Type B pancreatic cell (in vitro differentiated cells): ENCODE data around the gene ERVK3-1. TPM values are rescaled to one million over a fixed set of nuclear protein-coding genes. Genes with fewer than 3 reads are reported as not detected.

Source experiments
- DNase-seq: peaks from one replicate; pipeline ENCODE4 v3.0.0; 2021; ENCODE audit warnings: mixed read lengths; ENCODE audit not compliant: unreplicated experiment; ENCODE audit errors: extremely low spot score
- H3K27ac Mint-ChIP-seq: 2 replicates; pipeline ENCODE4 v1.8.0; 2021; ENCODE audit warnings: mild to moderate bottlenecking, mixed read lengths
- H3K27me3 Mint-ChIP-seq: 2 replicates; pipeline ENCODE4 v1.8.0; 2021; ENCODE audit warnings: mixed read lengths
- H3K36me3 Mint-ChIP-seq: 2 replicates; pipeline ENCODE4 v1.8.0; 2021; ENCODE audit warnings: mixed read lengths
- H3K4me1 Mint-ChIP-seq: one replicate; pipeline ENCODE4 v1.8.0; 2021; ENCODE audit warnings: mixed read lengths; ENCODE audit not compliant: unreplicated experiment
- H3K4me3 Mint-ChIP-seq: 2 replicates; pipeline ENCODE4 v1.8.0; 2021; ENCODE audit warnings: mild to moderate bottlenecking, mixed read lengths
- H3K9me3 Mint-ChIP-seq: 2 replicates; pipeline ENCODE4 v1.8.0; 2021; ENCODE audit warnings: mixed read lengths
- total RNA-seq: library from RNA; stranded (reverse); gene quantifications from 2 replicates; pipeline ENCODE4 v1.2.1, GENCODE V29; 2021; ENCODE audit warnings: low replicate concordance
- TF ChIP-seq, protein P1 (sequence below): fragments of 200-600 bp; sonication (generic); conservative IDR thresholded peaks from 2 replicates; pipeline ENCODE4 v1.5.0; 2021; ENCODE audit warnings: antibody characterized with exemption, mild to moderate bottlenecking

The ERVK3-1 gene
- total RNA-seq, 1 donor from 2014 or later, result 36.8 TPM

DNA sequence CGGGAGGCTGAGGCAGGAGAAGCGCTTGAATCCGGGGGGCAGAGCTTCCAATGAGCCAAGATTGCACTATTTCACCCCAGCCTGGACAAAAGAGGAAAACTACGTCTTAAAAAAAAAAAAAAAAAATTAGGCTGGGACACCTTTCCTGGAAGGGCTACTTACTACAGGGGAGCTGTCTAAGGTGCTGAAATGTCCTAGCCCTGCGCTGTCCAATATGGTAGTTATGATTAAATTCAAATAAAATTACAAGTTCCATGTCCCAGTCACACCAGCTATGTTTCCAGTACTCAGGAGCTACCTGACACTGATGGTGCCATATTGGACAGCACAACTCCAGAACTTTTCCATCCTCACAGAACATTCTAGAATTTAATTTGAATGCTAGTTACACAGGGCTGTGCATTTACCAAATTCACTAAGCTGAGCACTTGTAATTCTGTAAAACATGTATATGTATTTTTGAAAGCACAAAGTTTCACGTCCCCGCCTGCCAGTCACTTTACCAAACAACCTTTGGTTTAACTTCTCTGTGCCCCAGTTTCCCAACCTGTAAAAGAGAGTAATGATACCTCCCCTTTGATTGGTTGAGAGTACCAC lies 12.4 kb downstream of the ERVK3-1 start:
- no peak overlapping the region for H3K4me3 Mint-ChIP-seq
- H3K27ac Mint-ChIP-seq, result no peak overlapping the region
- no peaks in the 10 kb centered on the region for H3K9me3 Mint-ChIP-seq
- TF ChIP-seq, protein P1, sequence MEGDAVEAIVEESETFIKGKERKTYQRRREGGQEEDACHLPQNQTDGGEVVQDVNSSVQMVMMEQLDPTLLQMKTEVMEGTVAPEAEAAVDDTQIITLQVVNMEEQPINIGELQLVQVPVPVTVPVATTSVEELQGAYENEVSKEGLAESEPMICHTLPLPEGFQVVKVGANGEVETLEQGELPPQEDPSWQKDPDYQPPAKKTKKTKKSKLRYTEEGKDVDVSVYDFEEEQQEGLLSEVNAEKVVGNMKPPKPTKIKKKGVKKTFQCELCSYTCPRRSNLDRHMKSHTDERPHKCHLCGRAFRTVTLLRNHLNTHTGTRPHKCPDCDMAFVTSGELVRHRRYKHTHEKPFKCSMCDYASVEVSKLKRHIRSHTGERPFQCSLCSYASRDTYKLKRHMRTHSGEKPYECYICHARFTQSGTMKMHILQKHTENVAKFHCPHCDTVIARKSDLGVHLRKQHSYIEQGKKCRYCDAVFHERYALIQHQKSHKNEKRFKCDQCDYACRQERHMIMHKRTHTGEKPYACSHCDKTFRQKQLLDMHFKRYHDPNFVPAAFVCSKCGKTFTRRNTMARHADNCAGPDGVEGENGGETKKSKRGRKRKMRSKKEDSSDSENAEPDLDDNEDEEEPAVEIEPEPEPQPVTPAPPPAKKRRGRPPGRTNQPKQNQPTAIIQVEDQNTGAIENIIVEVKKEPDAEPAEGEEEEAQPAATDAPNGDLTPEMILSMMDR, result no peak
- no peaks in the 10 kb centered on the region for H3K27me3 Mint-ChIP-seq
- no peak for DNase-seq
- no peaks in the 10 kb centered on the region for H3K4me1 Mint-ChIP-seq
- H3K36me3 Mint-ChIP-seq, result peaks cover 16% of the 10 kb centered on the region

DNA sequence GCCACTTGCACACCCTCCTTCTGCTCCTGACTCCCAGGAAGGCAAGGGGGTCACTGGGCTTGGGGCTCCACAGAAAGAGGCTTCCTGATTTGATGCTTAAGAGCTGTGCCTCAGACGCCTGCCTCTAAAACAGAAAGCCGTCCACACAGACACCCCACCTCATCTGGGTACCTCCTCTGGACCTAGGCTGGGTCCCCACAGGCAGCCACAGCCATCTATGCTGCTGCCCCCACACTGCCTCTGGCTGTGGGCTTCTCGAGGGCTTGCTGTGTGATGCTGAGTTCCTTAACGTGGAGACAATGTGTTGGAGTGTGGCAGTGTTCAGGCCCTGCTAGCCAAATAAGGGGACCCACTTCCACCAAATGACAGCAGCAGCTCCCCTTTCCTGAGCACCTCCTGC lies 13.1 kb downstream of the ERVK3-1 start:
- no peaks in the 10 kb centered on the region for H3K27me3 Mint-ChIP-seq
- DNase-seq, result no peak
- TF ChIP-seq, protein P1, result no peak
- no peaks in the 10 kb centered on the region for H3K9me3 Mint-ChIP-seq
- H3K4me1 Mint-ChIP-seq, result no peaks in the 10 kb centered on the region
- no peak overlapping the region for H3K4me3 Mint-ChIP-seq
- peaks cover 11% of the 10 kb centered on the region for H3K36me3 Mint-ChIP-seq
- H3K27ac Mint-ChIP-seq, result no peak overlapping the region

DNA sequence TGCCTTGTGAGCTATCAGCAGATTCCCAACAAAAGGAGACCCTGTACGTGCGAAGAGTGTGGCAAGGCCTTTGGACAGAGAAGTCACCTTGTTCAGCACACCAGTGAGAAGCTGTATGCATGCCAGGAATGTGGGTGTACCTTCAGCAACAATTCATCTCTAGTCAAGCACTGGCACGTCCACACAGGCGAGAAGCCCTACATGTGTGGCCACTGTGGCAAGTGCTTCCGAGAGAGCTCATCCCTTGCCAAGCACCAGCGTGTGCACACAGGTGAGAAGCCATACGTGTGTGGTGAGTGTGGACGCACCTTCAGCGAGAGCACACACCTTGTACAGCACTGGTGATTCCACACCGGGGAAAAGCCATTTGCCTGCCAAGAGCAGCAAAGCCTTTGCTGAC lies 14.1 kb downstream of the ERVK3-1 start:
- Mint-ChIP-seq H3K9me3 (no peaks in the 10 kb centered on the region), H3K4me1 (no peaks in the 10 kb centered on the region), H3K27me3 (no peaks in the 10 kb centered on the region), H3K27ac (no peak overlapping the region), H3K4me3 (no peak overlapping the region), H3K36me3 (peaks cover 6% of the 10 kb centered on the region)
- TF ChIP-seq, protein P1, result no peak
- DNase-seq, result no peak

DNA sequence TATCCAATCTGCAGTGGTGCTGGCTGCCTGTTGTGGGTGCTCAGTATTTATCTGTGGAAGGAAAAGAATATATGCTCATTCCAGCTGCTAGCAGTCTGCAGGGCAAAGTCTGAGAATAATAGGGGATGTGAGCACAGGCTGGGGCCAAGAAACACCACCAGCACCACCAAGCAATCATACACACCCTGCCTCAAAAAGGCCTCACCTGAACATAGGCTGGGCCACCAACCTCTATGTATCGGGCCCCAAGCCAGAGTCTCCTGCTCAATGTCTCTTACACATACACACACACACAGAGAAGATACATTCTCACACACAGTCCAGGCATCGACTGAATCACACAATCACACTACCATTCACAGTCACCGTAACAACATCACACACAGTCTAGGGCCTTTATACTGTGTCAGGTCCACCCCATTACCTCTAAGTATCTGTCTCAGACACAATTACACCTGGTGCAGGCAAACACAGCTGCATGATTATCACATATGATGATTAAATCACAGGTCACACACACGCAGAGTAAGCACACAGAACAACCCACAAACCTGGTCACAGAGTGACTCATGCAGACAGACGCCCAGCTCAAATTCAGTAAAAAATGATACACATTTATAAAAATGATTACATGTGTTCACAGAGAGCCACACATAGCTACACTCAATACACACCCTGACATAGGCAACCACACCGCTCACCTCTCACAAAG lies 20.3 kb downstream of the ERVK3-1 start:
- Mint-ChIP-seq H3K36me3 (no peaks in the 10 kb centered on the region), H3K27ac (no peak overlapping the region), H3K9me3 (no peaks in the 10 kb centered on the region), H3K4me3 (no peak overlapping the region), H3K4me1 (peaks cover 11% of the 10 kb centered on the region), H3K27me3 (no peaks in the 10 kb centered on the region)
- DNase-seq, result no peak
- TF ChIP-seq, protein P1, result no peak

DNA sequence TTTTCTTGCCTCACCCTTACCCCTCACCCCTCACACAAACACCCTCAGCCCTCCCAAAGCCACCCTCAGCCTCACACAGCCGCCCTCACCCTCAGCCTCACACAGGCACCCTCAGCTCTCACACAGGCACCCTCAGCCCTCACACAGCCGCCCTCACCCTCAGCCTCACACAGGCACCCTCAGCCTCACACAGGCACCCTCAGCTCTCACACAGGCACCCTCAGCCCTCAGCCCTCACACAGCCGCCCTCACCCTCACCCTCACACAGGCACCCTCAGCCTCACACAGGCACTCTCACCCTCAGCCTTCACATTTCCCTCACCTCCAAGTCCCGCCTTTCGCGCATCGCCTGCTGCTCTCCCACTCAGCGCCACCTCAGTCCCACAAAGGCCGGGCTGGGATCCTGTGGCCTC lies 21.3 kb downstream of the ERVK3-1 start:
- no peak for DNase-seq
- TF ChIP-seq, protein P1, result no peak
- Mint-ChIP-seq H3K36me3 (no peaks in the 10 kb centered on the region), H3K27ac (no peak overlapping the region), H3K4me3 (no peak overlapping the region), H3K27me3 (no peaks in the 10 kb centered on the region), H3K4me1 (peaks cover 11% of the 10 kb centered on the region), H3K9me3 (no peaks in the 10 kb centered on the region)
